Prostate gland (tissue), 2 donors: ENCODE data around the gene RASSF8. TPM values are rescaled to one million over a fixed set of nuclear protein-coding genes. Genes with fewer than 3 reads are reported as not detected.

Experiments
- DNase-seq: peaks from one replicate; pipeline ENCODE4 v3.0.0-alpha.2; 2019; ENCODE audit warnings: low spot score
- H3K27ac ChIP-seq, 2 donors: fragments of 200-600 bp; sonication (generic); 2 replicates each; pipeline ENCODE4 v1.5.1; 2017 to 2019
- H3K27me3 ChIP-seq: fragments of 200-600 bp; sonication (generic); replicated peaks from 2 replicates; pipeline ENCODE4 v1.5.1; 2019; ENCODE audit not compliant: insufficient read depth
- H3K36me3 ChIP-seq, 2 donors: fragments of 200-600 bp; sonication (generic); 1 replicate in 1 of 2; 2 replicates in 1 of 2; pipeline versions ENCODE4 v1.5.1 to v1.8.1; 2017 to 2019
- H3K4me1 ChIP-seq: fragments of 200-600 bp; sonication (generic); replicated peaks from 2 replicates; pipeline ENCODE4 v1.5.1; 2019
- H3K4me3 ChIP-seq, 2 donors: fragments of 200-600 bp; sonication (generic); 2 replicates each; pipeline ENCODE4 v1.5.1; 2017 to 2019
- H3K9me3 ChIP-seq: fragments of 200-600 bp; sonication (generic); 2 replicates; pipeline ENCODE4 v1.5.1; 2017
- POLR2A ChIP-seq: fragments of 450-650 bp; IDR thresholded peaks from one replicate; pipeline ENCODE4 v1.6.1; 2016; ENCODE audit warnings: antibody characterized with exemption, mild to moderate bottlenecking
- POLR2AphosphoS5 ChIP-seq: sonication (generic); formaldehyde crosslinking; IDR thresholded peaks from one replicate; pipeline ENCODE4 v1.6.1; 2017; ENCODE audit warnings: antibody characterized with exemption
- WGBS: methylation state at CpG from one replicate; pipeline ENCODE4 v1.1.5; 2018; 5-methylcytosine and 5-hydroxymethylcytosine counted together
- intact Hi-C: fragments of 100-400 bp; cut with DNase I; formaldehyde crosslinking; loops from one replicate; pipeline ENCODE4 v1.14.2; 2022
- total RNA-seq, 2 donors: library from RNA; depleted of rRNA; stranded (reverse); fragments of >200 nt; gene quantifications; one replicate each; pipeline ENCODE4 v1.1.0, GENCODE V29; 2016
- TF ChIP-seq, protein P1 (sequence below), 4 experiments: fragments of 200-600 bp in 2 of 4; fragments of 450-650 bp in 2 of 4; sonication (generic) in 2 of 4; IDR thresholded peaks; 1 replicate in 3 of 4; 2 replicates in 1 of 4; pipeline ENCODE4 v1.5.1; 2016 to 2019; ENCODE audit warnings: antibody characterized with exemption in 4 of 4, mild to moderate bottlenecking in 2 of 4, moderate library complexity in 2 of 4

The RASSF8 gene
- total RNA-seq, 2 donors from 2014 or later = 26.0 to 62.1 TPM

DNA sequence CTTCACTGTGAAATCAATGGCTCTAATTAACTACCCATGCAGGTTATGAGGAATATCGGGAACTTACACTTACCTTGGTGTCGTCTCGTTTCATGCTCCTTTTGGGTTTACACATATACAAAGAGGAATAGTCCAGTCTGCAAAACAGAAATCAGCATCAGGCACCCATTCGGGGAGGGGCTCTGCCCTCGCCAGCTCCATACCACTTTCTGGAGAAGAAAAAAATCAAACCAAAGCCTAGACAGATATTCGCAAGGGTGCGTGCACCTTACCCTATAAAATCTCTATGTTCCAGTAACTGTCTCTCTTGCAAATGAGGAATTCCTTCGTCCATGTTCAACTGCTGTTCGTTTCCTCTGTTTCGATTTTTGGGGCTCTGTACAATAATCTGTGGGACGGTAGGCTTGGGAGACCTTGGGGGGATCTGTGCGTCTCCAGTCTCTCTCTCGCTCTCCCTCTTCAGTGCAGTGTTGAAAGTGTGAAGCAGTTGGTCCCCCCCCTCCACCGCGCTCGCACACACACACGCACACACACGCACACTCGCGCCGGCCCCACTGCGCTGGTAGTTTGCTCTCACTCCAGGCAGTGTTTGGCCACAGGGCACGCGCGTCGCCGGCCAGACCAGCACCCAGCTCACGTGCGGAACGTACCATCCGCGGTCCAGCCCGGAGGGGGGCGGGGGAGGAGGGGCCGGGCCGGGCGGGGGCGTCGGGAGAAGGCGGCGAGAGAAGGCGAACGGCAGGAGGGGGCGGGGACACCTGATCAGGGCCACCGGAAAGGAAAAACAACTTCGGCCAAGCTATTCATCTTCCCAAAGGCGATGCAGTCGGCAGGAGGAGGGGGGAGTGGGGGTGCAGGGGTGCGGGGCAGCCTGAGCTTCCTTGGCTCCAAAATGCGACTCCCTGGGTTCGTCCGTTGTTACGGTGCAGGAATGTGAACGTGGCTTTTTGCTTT is 166.2 kb downstream of the RASSF8 start, which contains the start of gene BHLHE41:
Gene BHLHE41, minus strand, starts transcription at position 592 of the 954 bp plus-strand sequence. Its CDS starts 258 bp downstream, at position 334.
- TF ChIP-seq POLR2A = peak; percentile 73
- TF ChIP-seq, protein P1, sequence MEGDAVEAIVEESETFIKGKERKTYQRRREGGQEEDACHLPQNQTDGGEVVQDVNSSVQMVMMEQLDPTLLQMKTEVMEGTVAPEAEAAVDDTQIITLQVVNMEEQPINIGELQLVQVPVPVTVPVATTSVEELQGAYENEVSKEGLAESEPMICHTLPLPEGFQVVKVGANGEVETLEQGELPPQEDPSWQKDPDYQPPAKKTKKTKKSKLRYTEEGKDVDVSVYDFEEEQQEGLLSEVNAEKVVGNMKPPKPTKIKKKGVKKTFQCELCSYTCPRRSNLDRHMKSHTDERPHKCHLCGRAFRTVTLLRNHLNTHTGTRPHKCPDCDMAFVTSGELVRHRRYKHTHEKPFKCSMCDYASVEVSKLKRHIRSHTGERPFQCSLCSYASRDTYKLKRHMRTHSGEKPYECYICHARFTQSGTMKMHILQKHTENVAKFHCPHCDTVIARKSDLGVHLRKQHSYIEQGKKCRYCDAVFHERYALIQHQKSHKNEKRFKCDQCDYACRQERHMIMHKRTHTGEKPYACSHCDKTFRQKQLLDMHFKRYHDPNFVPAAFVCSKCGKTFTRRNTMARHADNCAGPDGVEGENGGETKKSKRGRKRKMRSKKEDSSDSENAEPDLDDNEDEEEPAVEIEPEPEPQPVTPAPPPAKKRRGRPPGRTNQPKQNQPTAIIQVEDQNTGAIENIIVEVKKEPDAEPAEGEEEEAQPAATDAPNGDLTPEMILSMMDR (IDR thresholded peaks at IDR 0.05) = peak in 2 of 4 experiments; percentile 13 to 19
- TF ChIP-seq POLR2AphosphoS5 = peak; percentile 42
- peak; percentile 68 for DNase-seq
- H3K27me3 ChIP-seq = no peaks in the 10 kb centered on the region
- intact Hi-C loops = loop anchor here (5.0 to 10.0 kb wide), 3 partner anchors 73 to 400 kb away; partner anchors contain the start of gene SSPN
- WGBS = 1% methylated on average over 46 of the region's 54 CpGs
- peak within 1 kb of the TSS; percentile 92 to 93 for H3K27ac ChIP-seq
- H3K36me3 ChIP-seq = no peaks in the 10 kb centered on the region
- peak within 1 kb of the TSS; percentile 52 to 60 for H3K4me3 ChIP-seq
- no peaks in the 10 kb centered on the region for H3K4me1 ChIP-seq
- H3K9me3 ChIP-seq = no peaks in the 10 kb centered on the region

DNA sequence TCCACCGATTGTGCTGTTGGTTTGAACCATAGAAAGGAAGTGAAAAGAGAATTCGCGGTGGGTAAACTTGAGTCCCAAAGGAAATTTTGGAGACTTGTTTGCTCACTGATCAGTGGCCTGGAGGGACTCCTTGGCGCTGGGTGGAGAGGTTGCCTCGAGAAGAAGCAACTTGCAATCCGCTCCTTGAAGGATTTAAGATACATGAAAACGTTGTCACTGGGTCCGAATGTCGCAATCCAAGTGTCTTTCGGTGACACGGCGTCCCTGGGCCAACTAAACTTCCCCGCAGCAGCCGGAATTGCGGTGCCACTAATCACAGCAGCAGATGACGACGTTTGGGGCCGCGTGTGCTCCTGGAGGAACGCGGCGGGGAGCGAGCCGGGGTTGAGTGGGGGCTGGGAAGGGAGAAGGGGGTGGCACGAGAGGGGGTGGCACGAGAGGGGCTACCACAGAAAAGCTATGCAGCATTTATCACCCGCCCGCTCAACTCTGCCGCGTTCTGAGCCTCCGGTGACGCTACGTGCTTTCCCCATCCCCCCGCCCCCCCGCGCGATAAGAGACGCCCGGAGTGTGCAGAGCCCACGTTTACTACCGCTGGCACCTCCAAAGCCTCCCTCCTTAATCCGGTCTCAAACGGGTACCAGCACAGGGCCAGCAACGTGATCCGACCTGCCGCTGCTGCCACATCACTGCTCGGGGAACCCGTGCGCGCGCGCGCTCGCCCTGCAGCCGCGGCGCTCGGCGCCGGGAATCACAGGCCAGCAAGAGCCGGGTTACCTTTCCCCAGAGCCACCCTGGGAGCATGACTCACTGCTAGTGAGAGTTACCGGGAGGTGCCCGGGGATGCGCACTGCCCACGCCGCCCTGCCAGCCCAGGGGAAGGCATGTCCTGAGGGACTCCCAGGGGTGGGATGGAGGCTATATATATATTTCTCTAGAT is 167.2 kb downstream of the RASSF8 start:
- H3K27me3 ChIP-seq = no peaks in the 10 kb centered on the region
- H3K36me3 ChIP-seq = no peaks in the 10 kb centered on the region
- WGBS = 0% methylated on average over 42 of the region's 66 CpGs
- DNase-seq = peak; percentile 84
- TF ChIP-seq POLR2A (peak; percentile 71), POLR2AphosphoS5 (peak; percentile 38)
- TF ChIP-seq, protein P1 (IDR thresholded peaks at IDR 0.05) = no peak
- H3K27ac ChIP-seq = peak overlapping the region; percentile 92 to 93
- peak overlapping the region; percentile 52 to 60 for H3K4me3 ChIP-seq
- intact Hi-C loops = loop anchor here (5.0 to 10.0 kb wide), 2 partner anchors 72 to 399 kb away; partner anchors contain the start of gene SSPN
- H3K4me1 ChIP-seq = no peaks in the 10 kb centered on the region
- no peaks in the 10 kb centered on the region for H3K9me3 ChIP-seq

DNA sequence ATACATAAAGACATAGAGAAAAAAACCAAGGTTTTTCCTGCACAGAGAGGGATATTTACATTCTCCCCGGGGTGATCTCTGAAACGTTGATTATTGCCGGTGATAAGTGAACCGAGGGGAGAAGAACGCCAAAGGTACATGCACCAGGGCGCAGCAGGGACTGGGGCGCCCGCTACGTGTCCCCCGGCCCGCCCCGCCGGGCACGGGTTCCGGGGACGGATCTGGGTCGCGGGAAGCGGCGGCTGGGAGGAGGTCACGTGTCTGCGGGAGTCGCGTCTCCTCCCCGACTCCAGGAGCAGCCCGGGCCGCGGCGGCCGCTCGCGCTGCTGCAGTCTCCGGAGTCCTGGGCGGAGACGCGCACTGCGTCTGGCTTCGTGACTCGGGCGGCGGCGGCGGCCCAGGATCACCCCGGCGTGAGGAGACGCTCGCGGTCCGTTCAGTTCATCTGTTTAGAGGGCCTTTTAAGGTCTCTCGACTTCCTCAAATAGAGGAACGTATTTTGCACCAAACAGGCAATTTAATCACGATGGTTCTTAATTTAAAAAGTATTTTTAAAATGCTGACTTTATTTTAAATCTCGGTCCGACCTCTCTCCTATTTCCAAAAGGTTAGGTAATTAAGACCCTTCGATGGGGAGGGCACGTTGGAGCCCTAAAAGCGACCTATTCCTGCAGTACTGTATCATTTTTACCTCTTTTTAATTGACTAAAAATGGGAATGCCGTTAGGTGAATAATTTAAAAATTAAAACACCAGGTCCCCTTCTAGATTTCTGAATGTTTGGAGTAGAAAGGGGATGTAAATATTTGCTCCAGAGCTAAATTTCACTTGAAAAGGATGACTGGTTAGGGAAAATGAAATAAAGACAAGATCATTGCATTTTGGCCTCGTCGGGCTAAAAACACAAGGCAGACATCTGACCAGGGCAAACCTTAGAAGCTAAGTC is 168.1 kb downstream of the RASSF8 start:
- H3K4me3 ChIP-seq = peak overlapping the region; percentile 52 to 60
- no peaks in the 10 kb centered on the region for H3K4me1 ChIP-seq
- no peaks in the 10 kb centered on the region for H3K27me3 ChIP-seq
- intact Hi-C loops = loop anchor here (5.0 to 10.0 kb wide), 2 partner anchors 71 to 398 kb away; partner anchors contain the start of gene SSPN
- H3K27ac ChIP-seq = peak overlapping the region; percentile 92 to 93
- no peaks in the 10 kb centered on the region for H3K36me3 ChIP-seq
- no peaks in the 10 kb centered on the region for H3K9me3 ChIP-seq
- TF ChIP-seq POLR2A (peak; percentile 55), POLR2AphosphoS5 (no peak)
- TF ChIP-seq, protein P1 (IDR thresholded peaks at IDR 0.05) = peak in 2 of 4 experiments; percentile 23 to 40
- 5% methylated on average over 60 of the region's 60 CpGs for WGBS
- DNase-seq = peak; percentile 87

DNA sequence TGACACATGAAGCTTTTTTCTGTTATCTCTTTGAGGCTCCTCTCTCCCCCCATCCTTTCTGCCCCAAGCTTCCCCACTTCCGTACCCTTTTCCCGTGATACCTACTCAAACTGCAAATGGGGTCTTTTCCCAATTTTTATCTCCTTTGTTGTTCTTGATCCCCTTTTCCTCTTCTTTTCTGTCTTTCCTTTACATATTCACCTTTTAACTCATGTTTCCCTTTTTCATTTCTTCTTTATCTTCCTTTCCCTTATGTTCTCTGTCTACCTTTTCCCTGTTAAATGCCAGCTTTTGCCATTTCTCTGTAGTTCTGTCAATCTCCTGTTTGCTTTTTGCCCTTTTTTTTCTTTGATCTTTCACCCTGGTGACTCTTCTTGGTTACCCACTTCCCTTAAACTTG is 168.9 kb downstream of the RASSF8 start:
- no peaks in the 10 kb centered on the region for H3K9me3 ChIP-seq
- no peaks in the 10 kb centered on the region for H3K27me3 ChIP-seq
- WGBS = 90% methylated on average over 2 of the region's 2 CpGs
- H3K4me3 ChIP-seq = no peak overlapping the region
- DNase-seq = no peak
- peak overlapping the region; percentile 92 to 93 for H3K27ac ChIP-seq
- no peaks in the 10 kb centered on the region for H3K36me3 ChIP-seq
- intact Hi-C loops = loop anchor here (5.0 to 10.0 kb wide), 2 partner anchors 70 to 397 kb away; partner anchors contain the start of gene SSPN
- no peaks in the 10 kb centered on the region for H3K4me1 ChIP-seq
- no peak for TF ChIP-seq POLR2A
- TF ChIP-seq, protein P1 (IDR thresholded peaks at IDR 0.05) = no peak
- no peak for TF ChIP-seq POLR2AphosphoS5
